Tibial nerve (tissue), 4 donors: ENCODE measurements around the gene TMF1. TPM values are rescaled to one million over a fixed set of nuclear protein-coding genes. Genes with fewer than 3 reads are reported as not detected.

Source experiments
- DNase-seq, 2 donors: peaks; one replicate each; pipeline ENCODE4 v3.0.0-alpha.2; 2019; ENCODE audit warnings: low spot score in 2 of 2
- H3K27ac ChIP-seq, 4 donors: fragments of 200-600 bp; sonication (generic) in 3 of 4; one replicate each; pipeline ENCODE4 v1.5.1; 2017 to 2019; ENCODE audit warnings: mild to moderate bottlenecking in 1 of 4
- H3K27me3 ChIP-seq, 2 donors: fragments of 200-600 bp; sonication (generic) in 1 of 2; one replicate each; pipeline versions ENCODE4 v1.5.1 to v1.6.0; 2017 to 2019
- H3K36me3 ChIP-seq, 3 donors: fragments of 200-600 bp; sonication (generic); one replicate each; pipeline ENCODE4 v1.5.1; 2018 to 2019
- H3K4me1 ChIP-seq, 4 donors: fragments of 200-600 bp; sonication (generic) in 3 of 4; one replicate each; pipeline ENCODE4 v1.5.1; 2017 to 2019
- H3K4me3 ChIP-seq, 4 donors: fragments of 200-600 bp; sonication (generic) in 3 of 4; one replicate each; pipeline ENCODE4 v1.5.1; 2017 to 2019; ENCODE audit warnings: mild to moderate bottlenecking in 1 of 4, moderate library complexity in 1 of 4
- H3K9me3 ChIP-seq, 4 donors: fragments of 200-600 bp; sonication (generic) in 3 of 4; one replicate each; pipeline ENCODE4 v1.5.1; 2017 to 2019
- EP300 ChIP-seq, 2 donors: sonication (generic); formaldehyde crosslinking; IDR thresholded peaks; one replicate each; pipeline ENCODE4 v1.6.1; 2017; ENCODE audit warnings: antibody characterized with exemption in 2 of 2, mild to moderate bottlenecking in 1 of 2
- POLR2A ChIP-seq, 2 donors: fragments of 450-650 bp; IDR thresholded peaks; one replicate each; pipeline ENCODE4 v1.6.1; 2017; ENCODE audit warnings: antibody characterized with exemption in 2 of 2, mild to moderate bottlenecking in 2 of 2, moderate library complexity in 2 of 2
- WGBS, 2 donors: methylation state at CpG; one replicate each; pipeline ENCODE4 v1.1.5; 2018; 5-methylcytosine and 5-hydroxymethylcytosine counted together
- total RNA-seq, 4 donors: library from RNA; depleted of rRNA; stranded (reverse); fragments of >200 nt; gene quantifications; one replicate each; pipeline ENCODE4 v1.1.0, GENCODE V29; 2016
- TF ChIP-seq, protein P1 (sequence below), 5 experiments: fragments of 200-600 bp in 3 of 5; fragments of 450-650 bp in 2 of 5; sonication (generic) in 3 of 5; IDR thresholded peaks; one replicate each; pipeline ENCODE4 v1.5.1; 2016 to 2019; ENCODE audit warnings: antibody characterized with exemption in 5 of 5, mild to moderate bottlenecking in 3 of 5, moderate library complexity in 2 of 5

TMF1 gene
- total RNA-seq, 4 donors from 2014 or later: 24.7 to 33.5 (median 33.0) TPM

DNA sequence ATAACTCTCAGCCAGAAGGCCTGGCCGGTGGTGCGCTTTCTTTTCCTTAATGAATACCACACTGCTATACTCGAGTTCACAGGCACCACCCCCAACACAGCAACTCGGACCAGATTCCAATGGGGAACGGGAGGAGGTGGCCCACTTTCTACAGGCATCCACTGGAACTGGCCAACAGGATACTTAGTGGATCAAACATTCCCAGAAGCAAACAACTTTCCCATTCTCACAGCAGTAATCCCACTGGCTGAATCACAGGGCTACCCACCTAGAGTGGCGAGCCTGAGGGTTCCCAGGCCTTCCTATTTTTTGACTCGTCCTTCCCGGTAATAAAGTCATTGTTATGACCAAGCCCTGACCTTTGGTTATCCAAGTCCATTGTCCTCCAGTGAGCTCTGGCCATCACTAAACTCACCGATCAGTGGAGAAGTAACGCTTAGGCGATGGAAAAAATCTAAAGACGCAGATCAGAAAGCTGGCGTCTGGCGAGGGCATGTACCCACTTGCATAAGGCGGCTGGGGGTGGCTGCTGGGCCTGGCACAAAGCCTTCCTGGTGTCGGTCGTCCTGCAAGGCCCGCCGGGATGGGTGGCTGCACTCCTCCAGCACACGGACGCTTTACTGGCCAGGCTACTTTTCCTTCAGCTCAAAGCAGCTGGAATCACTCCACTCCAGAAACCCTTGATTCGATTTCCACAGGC, 39.9 kb downstream of the TMF1 start:
- DNase-seq: no peak

DNA sequence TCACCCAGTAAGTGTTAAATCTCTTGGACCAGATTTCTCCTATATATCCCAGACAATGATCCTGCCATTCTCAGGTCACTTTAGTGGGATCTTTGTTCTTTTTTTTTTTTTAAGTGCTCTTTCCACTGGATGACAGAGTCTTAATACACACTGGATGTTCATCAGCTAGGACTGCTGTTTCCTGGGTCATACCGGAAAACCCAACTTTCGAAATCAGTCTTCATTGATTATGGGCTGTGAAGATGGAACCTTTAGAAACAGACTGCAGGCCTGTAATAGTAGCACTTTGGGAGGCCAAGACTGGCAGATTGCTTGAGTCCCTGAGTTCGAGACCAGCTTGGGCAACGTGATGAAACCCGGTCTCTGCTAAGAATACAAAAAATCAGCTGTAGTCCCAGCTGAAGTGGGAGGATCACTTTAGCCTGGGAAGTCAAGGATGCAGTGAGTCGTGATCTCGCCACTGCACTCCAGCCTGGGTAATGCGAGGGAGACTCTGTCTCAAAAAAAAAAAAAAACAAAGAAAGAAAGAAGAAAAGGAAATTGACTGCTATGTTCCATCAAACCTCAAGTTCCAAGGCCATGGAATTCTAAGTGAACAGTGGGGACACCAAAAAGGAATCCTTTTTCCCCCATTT, 40.9 kb downstream of the TMF1 start:
- Histone ChIP-seq H3K9me3 (no peaks in the 10 kb centered on the region), H3K36me3 (peaks cover 0 to 28% (median 0%) of the 10 kb centered on the region in 3 donors), H3K4me1 (peaks cover 0 to 40% (median 4%) of the 10 kb centered on the region in 4 donors), H3K4me3 (no peak overlapping the region), H3K27me3 (no peaks in the 10 kb centered on the region), H3K27ac (peak overlapping the region in 2 of 4 donors; percentile 92 to 98)
- no peak for DNase-seq
- TF ChIP-seq, protein P1, sequence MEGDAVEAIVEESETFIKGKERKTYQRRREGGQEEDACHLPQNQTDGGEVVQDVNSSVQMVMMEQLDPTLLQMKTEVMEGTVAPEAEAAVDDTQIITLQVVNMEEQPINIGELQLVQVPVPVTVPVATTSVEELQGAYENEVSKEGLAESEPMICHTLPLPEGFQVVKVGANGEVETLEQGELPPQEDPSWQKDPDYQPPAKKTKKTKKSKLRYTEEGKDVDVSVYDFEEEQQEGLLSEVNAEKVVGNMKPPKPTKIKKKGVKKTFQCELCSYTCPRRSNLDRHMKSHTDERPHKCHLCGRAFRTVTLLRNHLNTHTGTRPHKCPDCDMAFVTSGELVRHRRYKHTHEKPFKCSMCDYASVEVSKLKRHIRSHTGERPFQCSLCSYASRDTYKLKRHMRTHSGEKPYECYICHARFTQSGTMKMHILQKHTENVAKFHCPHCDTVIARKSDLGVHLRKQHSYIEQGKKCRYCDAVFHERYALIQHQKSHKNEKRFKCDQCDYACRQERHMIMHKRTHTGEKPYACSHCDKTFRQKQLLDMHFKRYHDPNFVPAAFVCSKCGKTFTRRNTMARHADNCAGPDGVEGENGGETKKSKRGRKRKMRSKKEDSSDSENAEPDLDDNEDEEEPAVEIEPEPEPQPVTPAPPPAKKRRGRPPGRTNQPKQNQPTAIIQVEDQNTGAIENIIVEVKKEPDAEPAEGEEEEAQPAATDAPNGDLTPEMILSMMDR (IDR thresholded peaks at IDR 0.05): no peak
- TF ChIP-seq POLR2A (IDR thresholded peaks at IDR 0.05) (no peak), EP300 (IDR thresholded peaks at IDR 0.05) (no peak)
- 93 to 95% methylated on average over 8 of the region's 8 CpGs for WGBS, 2 donors

More for the DNA sequence above, 39.9 kb downstream of the TMF1 start:
- TF ChIP-seq EP300 (IDR thresholded peaks at IDR 0.05): no peak
- TF ChIP-seq POLR2A (IDR thresholded peaks at IDR 0.05): no peak
- TF ChIP-seq, protein P1 (IDR thresholded peaks at IDR 0.05): no peak
- Histone ChIP-seq H3K9me3 (no peaks in the 10 kb centered on the region), H3K36me3 (peaks cover 0 to 24% (median 0%) of the 10 kb centered on the region in 3 donors), H3K27me3 (no peaks in the 10 kb centered on the region), H3K4me1 (peaks cover 0 to 40% (median 4%) of the 10 kb centered on the region in 4 donors), H3K4me3 (peak overlapping the region; percentile 58 to 94 (median 78)), H3K27ac (peak overlapping the region; percentile 89 to 98 (median 90))
- WGBS, 2 donors: 69 to 70% methylated on average over 21 to 22 of the region's 22 CpGs

DNA sequence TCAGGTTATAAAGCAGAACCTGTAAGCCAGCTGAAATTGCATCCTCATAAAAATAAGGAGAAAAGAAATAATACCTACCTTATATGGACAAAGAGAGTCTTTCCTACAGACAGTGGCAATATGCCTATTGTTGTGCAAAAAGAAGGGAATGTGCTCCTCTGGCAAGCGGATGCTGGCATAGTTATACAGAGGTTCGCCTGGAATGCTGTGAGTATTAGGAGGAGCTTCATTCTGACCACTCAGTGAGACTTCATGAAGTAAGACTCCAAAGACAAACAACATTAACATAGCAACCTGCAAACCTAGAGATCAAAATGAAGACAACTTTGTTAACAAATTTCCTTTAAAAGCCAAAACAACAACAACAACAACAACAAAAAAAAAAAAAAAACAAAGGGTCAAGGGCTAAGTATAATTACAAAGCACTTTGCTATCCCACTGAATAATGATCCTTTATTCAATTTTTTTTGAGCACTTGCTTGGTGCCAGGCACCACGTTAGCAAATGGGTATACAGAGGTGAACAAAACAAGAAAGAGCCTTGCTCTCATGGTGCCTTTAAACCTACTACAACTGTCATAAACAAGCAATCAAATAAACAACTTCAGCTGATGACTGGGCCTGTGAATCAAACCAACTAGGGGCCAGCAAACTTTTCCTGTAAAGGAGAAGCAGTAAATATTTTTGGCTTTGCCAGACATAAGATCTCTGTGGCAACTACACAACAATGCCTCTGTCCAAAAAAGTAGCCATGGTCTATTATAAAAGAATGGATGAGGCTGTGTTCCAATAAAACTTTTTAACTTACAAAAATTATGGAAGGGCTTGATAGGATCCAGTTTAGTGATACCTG, 42.3 kb downstream of the TMF1 start:
- Histone ChIP-seq H3K27ac (peak overlapping the region in 2 of 4 donors; percentile 45 to 51), H3K36me3 (peaks cover 0 to 40% (median 0%) of the 10 kb centered on the region in 3 donors)

DNA sequence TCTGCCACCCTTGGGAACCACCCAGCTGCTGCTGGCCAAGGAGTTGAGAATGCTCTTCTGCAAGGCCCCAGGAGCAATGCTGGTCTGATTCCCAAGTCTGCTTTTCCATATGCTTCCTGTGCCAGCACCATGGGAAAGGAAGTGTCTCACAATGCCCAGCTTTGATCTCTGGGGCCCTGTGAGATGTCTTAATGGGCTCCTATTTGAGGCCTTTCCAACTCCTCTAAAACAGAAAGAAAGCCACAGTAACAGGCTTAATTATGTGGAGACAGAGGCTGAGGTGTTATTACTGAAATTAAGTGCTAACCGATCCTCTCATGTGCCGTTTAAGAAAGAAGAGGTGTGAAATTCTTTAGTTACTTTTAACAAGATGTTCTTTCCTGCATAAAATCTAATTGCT, 43.2 kb downstream of the TMF1 start:
- no peak for DNase-seq
- no peaks in the 10 kb centered on the region for H3K27me3 ChIP-seq
- H3K36me3 ChIP-seq: peaks cover 0 to 48% (median 0%) of the 10 kb centered on the region in 3 donors
- no peak for TF ChIP-seq POLR2A (IDR thresholded peaks at IDR 0.05)
- TF ChIP-seq, protein P1 (IDR thresholded peaks at IDR 0.05): no peak
- no peak for TF ChIP-seq EP300 (IDR thresholded peaks at IDR 0.05)
- H3K27ac ChIP-seq: peak overlapping the region in 2 of 4 donors; percentile 45 to 51
- 58 to 64% methylated on average over 2 of the region's 2 CpGs for WGBS, 2 donors
- no peak overlapping the region for H3K4me3 ChIP-seq
- no peaks in the 10 kb centered on the region for H3K9me3 ChIP-seq
- H3K4me1 ChIP-seq: peaks cover 0 to 34% (median 3%) of the 10 kb centered on the region in 4 donors

More for the DNA sequence above, 42.3 kb downstream of the TMF1 start:
- no peak for DNase-seq
- TF ChIP-seq EP300 (IDR thresholded peaks at IDR 0.05) (peak in 1 of 2 donors; percentile 14), POLR2A (IDR thresholded peaks at IDR 0.05) (no peak)
- H3K4me1 ChIP-seq: peaks cover 0 to 40% (median 4%) of the 10 kb centered on the region in 4 donors
- H3K27me3 ChIP-seq: no peaks in the 10 kb centered on the region
- H3K4me3 ChIP-seq: no peak overlapping the region
- no peaks in the 10 kb centered on the region for H3K9me3 ChIP-seq
- WGBS, 2 donors: 34 to 40% methylated on average over 3 of the region's 3 CpGs

DNA sequence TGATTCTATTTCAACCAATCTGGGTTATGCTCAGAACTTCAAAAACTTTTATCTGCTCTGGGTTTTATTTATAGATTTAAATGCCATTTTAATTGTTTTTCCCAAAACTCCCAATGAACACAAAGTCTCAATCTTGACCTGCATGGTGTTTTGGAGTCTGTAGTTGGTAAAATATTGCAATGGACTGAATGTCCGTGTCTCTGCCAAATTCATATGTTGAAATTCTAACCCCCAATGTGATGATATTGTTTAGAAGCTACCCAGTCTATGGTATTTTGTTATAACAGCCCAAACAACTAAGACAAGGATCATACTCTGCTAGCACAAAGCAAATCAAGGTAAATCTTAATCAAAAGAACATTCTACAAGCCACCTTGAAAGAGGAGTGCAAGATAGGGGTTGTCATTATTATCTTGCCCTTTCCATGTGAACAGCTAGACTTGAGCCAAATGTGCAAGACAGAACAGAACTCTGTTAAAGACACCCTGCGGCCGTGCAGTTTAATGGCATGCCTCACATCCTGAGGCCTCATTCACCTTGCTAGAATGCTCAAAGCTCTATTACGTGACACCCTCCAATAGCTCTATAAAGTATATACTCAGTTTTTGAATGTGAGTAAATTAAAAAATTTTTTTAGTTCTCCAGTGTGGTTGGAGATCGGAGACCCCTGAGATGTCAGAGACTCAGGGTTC, 46.2 kb downstream of the TMF1 start:
- no peak overlapping the region for H3K4me3 ChIP-seq
- H3K27ac ChIP-seq: no peak overlapping the region
- H3K27me3 ChIP-seq: no peaks in the 10 kb centered on the region
- H3K9me3 ChIP-seq: no peaks in the 10 kb centered on the region
- TF ChIP-seq, protein P1 (IDR thresholded peaks at IDR 0.05): no peak
- TF ChIP-seq EP300 (IDR thresholded peaks at IDR 0.05): no peak
- no peak for TF ChIP-seq POLR2A (IDR thresholded peaks at IDR 0.05)
- H3K4me1 ChIP-seq: peaks cover 0 to 15% (median 0%) of the 10 kb centered on the region in 4 donors
- 84 to 89% methylated on average over 5 of the region's 5 CpGs for WGBS, 2 donors
- peaks cover 0 to 78% (median 0%) of the 10 kb centered on the region in 3 donors for H3K36me3 ChIP-seq
- DNase-seq: no peak
